ENCODE results near the gene RIMS4. TPM values are rescaled to one million over a fixed set of nuclear protein-coding genes. Genes with fewer than 3 reads are reported as not detected.
A peak's percentile ranks its signal among the peaks of the same experiment; 100 is the strongest.

The RIMS4 gene
- total and polyA plus RNA-seq, 2 of the 13 experiments (the other 11 are each of a cell fraction or from before 2014, with no cell fraction given) = 0.01 to 0.07 TPM

DNA sequence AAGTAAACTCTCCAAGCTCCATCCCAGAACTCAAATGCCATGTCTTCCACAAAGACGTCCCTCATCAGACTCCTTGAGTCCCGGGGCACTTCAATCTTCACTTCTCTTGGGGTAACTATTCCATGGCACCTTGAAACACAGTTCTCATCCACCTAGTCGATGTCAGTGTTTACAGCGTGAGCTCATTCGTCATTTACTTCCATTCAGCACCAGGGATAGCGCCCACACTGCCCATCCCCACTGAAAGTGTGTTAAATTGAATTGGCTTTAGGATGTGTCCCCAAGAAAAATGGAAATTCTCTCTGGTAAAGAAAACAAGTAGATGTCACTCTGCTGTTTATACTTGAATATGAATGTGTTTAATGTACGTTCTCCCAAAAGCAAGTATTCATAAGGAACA lies 33.4 kb downstream of the RIMS4 start (continued):
- no peak for TF ChIP-seq ZHX2 (IDR thresholded peaks at IDR 0.05; ENCODE audit: low read depth)
- TF ChIP-seq ZHX2 (CRISPR knock-in tag; IDR thresholded peaks at IDR 0.05; ENCODE audit: borderline replicate concordance) = no peak
- TF ChIP-seq BRCA1 (CRISPR knock-in tag; IDR thresholded peaks at IDR 0.05) = 0 out of 2 replicates have a peak, but pooled peaks have one; percentile 56
- no peak for TF ChIP-seq FOXK2 (IDR thresholded peaks at IDR 0.05)
- no peak; the same call in 1 of the 2 replicates for TF ChIP-seq ZBTB1 (CRISPR knock-in tag; IDR thresholded peaks at IDR 0.05; ENCODE audit: borderline replicate concordance)
- TF ChIP-seq, protein P1, sequence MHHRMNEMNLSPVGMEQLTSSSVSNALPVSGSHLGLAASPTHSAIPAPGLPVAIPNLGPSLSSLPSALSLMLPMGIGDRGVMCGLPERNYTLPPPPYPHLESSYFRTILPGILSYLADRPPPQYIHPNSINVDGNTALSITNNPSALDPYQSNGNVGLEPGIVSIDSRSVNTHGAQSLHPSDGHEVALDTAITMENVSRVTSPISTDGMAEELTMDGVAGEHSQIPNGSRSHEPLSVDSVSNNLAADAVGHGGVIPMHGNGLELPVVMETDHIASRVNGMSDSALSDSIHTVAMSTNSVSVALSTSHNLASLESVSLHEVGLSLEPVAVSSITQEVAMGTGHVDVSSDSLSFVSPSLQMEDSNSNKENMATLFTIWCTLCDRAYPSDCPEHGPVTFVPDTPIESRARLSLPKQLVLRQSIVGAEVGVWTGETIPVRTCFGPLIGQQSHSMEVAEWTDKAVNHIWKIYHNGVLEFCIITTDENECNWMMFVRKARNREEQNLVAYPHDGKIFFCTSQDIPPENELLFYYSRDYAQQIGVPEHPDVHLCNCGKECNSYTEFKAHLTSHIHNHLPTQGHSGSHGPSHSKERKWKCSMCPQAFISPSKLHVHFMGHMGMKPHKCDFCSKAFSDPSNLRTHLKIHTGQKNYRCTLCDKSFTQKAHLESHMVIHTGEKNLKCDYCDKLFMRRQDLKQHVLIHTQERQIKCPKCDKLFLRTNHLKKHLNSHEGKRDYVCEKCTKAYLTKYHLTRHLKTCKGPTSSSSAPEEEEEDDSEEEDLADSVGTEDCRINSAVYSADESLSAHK (CRISPR knock-in tag; IDR thresholded peaks at IDR 0.05; ENCODE audit: borderline replicate concordance) = no peak
- TF ChIP-seq HNF1B (CRISPR knock-in tag; IDR thresholded peaks at IDR 0.05) = no peak
- TF ChIP-seq POLR2AphosphoS2 (IDR thresholded peaks at IDR 0.05; ENCODE audit: low read depth, low read length) = no peak
- no peak for TF ChIP-seq ZNF770 (CRISPR knock-in tag; IDR thresholded peaks at IDR 0.05)
- no peak for TF ChIP-seq RFX3 (CRISPR knock-in tag; IDR thresholded peaks at IDR 0.05)
- TF ChIP-seq ZNF674 (CRISPR knock-in tag; IDR thresholded peaks at IDR 0.05; ENCODE audit: low read depth) = no peak
- TF ChIP-seq ZNF292 (CRISPR knock-in tag; IDR thresholded peaks at IDR 0.05; ENCODE audit: borderline replicate concordance, low read depth) = no peak
- TF ChIP-seq ZNF883 (CRISPR knock-in tag; IDR thresholded peaks at IDR 0.05; ENCODE audit: not compliant biosample characterization) = no peak
- TF ChIP-seq, protein P2, sequence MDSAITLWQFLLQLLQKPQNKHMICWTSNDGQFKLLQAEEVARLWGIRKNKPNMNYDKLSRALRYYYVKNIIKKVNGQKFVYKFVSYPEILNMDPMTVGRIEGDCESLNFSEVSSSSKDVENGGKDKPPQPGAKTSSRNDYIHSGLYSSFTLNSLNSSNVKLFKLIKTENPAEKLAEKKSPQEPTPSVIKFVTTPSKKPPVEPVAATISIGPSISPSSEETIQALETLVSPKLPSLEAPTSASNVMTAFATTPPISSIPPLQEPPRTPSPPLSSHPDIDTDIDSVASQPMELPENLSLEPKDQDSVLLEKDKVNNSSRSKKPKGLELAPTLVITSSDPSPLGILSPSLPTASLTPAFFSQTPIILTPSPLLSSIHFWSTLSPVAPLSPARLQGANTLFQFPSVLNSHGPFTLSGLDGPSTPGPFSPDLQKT (CRISPR knock-in tag; IDR thresholded peaks at IDR 0.05; ENCODE audit: borderline replicate concordance) = no peak
- no peak for TF ChIP-seq ZNF501 (CRISPR knock-in tag; IDR thresholded peaks at IDR 0.05)
- no peak for TF ChIP-seq ZSCAN12 (CRISPR knock-in tag; IDR thresholded peaks at IDR 0.05)
- no peak for TF ChIP-seq MTA1 (CRISPR knock-in tag; IDR thresholded peaks at IDR 0.05; ENCODE audit: borderline replicate concordance)
